GM06990 (cell line): Measurements from ENCODE around the gene SLC22A31.
A peak's percentile ranks its signal among the peaks of the same experiment; 100 is the strongest.
"Not testable (repeated sequence)": the region's sequence is repeated elsewhere in the genome, so short reads cannot be mapped to it uniquely, and the experiment has no call there.

Experiments used
- DNase-seq: peaks from one replicate; pipeline ENCODE4 v3.0.0-alpha.2; 2011; ENCODE audit not compliant: insufficient read length; ENCODE audit errors: extremely low read depth
- H3K27me3 ChIP-seq: replicated peaks from 2 replicates; pipeline ENCODE4 v1.6.0; 2011; ENCODE audit warnings: low read length; ENCODE audit not compliant: control insufficient read depth, insufficient read depth
- H3K36me3 ChIP-seq: 2 replicates; pipeline ENCODE4 v1.5.1; 2011; ENCODE audit warnings: low read length; ENCODE audit not compliant: control insufficient read depth, insufficient read depth
- H3K4me3 ChIP-seq: replicated peaks from 2 replicates; pipeline ENCODE4 v1.5.1; 2011; ENCODE audit warnings: low read depth, mild to moderate bottlenecking, control low read depth, low read length
- TF ChIP-seq, protein P1 (sequence below): IDR thresholded peaks from 2 replicates; pipeline ENCODE4 v1.5.1; 2011; ENCODE audit warnings: low read length, control low read depth, mild to moderate bottlenecking, inconsistent platforms; ENCODE audit not compliant: insufficient read depth, poor library complexity, severe bottlenecking

SLC22A31 gene

GRCh38 chr16:89167425-89167941, 32.9 kb downstream of the SLC22A31 start:
- TF ChIP-seq, protein P1, sequence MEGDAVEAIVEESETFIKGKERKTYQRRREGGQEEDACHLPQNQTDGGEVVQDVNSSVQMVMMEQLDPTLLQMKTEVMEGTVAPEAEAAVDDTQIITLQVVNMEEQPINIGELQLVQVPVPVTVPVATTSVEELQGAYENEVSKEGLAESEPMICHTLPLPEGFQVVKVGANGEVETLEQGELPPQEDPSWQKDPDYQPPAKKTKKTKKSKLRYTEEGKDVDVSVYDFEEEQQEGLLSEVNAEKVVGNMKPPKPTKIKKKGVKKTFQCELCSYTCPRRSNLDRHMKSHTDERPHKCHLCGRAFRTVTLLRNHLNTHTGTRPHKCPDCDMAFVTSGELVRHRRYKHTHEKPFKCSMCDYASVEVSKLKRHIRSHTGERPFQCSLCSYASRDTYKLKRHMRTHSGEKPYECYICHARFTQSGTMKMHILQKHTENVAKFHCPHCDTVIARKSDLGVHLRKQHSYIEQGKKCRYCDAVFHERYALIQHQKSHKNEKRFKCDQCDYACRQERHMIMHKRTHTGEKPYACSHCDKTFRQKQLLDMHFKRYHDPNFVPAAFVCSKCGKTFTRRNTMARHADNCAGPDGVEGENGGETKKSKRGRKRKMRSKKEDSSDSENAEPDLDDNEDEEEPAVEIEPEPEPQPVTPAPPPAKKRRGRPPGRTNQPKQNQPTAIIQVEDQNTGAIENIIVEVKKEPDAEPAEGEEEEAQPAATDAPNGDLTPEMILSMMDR, result peak; percentile 93
- Histone ChIP-seq H3K27me3 (no peaks in the 10 kb centered on the region), H3K4me3 (no peak overlapping the region), H3K36me3 (no peaks in the 10 kb centered on the region)
- DNase-seq, result peak; percentile 80

GRCh38 chr16:89166696-89167424, 33.5 kb downstream of the SLC22A31 start:
- Histone ChIP-seq H3K4me3 (no peak overlapping the region), H3K36me3 (no peaks in the 10 kb centered on the region), H3K27me3 (no peaks in the 10 kb centered on the region)
- TF ChIP-seq, protein P1, result no peak
- no peak for DNase-seq

DNA sequence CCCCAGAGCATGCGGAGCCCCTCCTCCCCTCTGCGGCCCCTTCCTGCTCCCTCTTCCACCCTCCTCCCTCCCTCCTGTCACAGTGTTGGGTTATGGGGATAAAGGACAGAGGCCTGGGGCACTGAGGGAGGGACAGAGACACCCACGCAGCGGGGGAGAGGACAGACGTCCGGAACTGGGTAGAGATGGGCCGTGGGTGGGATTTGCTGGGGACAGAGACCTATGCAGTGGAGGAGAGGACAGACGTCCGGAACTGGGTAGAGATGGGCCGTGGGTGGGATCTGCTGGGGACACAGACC, 34.7 kb downstream of the SLC22A31 start:
- not testable (repeated sequence) for H3K4me3 ChIP-seq, H3K36me3 ChIP-seq, H3K27me3 ChIP-seq, DNase-seq

DNA sequence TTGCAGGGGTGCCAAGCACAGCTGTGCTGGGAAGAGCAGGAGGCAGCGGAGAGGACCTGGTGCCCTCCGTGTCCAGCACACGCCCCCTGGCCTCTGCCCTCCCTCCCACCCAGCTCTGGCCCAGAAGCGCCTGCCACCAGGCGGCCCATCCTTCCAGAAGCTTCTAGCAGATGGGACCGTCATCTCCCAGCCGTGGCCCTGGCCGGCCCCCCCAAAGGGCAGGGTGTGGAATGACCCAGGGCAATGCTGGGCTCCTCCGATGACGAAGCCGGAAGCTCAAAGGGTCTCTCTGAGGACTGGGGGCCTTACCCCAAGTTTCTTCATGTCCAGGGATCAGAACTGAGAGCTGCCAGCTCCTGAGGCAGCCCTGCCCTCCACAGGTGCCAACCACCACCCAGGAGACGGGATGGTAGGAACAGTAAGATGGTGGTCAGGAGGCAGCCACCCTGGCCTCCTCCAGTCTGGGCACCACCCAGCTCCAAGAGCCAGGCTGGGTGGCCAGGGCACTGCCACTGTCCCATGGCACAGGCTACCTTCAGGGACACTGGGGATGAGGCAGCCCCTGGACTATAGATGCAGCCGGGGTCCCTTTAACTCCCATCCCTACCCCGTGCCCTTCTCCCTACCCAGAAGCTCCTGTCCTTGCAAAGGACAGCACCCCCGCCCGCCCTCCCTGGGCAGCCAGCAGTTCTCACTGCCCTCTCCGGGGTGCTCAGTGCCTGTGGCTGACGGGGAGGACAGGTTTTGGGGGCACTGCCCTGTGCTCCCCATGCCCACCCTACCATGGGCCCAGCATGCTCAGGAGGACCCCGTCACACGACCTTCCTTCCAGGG, 35.3 kb downstream of the SLC22A31 start:
- no peaks in the 10 kb centered on the region for H3K36me3 ChIP-seq
- no peak for DNase-seq
- no peaks in the 10 kb centered on the region for H3K27me3 ChIP-seq
- no peak overlapping the region for H3K4me3 ChIP-seq
- TF ChIP-seq, protein P1, result no peak

DNA sequence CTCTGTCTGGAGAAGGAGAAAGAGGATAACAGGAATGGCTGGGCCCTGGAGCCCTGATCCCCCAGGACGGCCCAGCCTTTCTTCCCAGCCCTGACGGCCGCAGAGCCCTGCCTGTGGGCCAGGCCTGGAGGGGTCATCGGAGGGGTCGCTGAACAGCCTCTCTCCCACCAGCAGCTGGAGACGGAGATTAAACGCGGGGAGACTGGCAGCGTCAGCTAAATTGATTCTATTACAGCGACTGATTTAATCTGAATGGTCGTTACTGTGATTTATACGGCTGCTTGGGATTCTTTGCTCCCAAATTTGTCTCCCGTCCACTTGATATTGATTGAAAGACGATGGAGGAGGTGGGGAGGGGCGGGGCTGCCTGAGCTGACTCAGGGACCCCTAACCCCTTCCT, 35.9 kb downstream of the SLC22A31 start:
- no peaks in the 10 kb centered on the region for H3K27me3 ChIP-seq
- TF ChIP-seq, protein P1, result no peak
- no peak for DNase-seq

GRCh38 chr16:89163297-89163696, 37.0 kb downstream of the SLC22A31 start:
- Histone ChIP-seq H3K27me3 (no peaks in the 10 kb centered on the region), H3K4me3 (no peak overlapping the region), H3K36me3 (no peaks in the 10 kb centered on the region)
- TF ChIP-seq, protein P1, result no peak
- DNase-seq, result no peak

More for the DNA sequence above, 35.9 kb downstream of the SLC22A31 start:
- Histone ChIP-seq H3K4me3 (no peak overlapping the region), H3K36me3 (no peaks in the 10 kb centered on the region)
